Ascending aorta (tissue), 2 donors: ENCODE results near the gene MMP14. TPM values are rescaled to one million over a fixed set of nuclear protein-coding genes. Genes with fewer than 3 reads are reported as not detected.

Experiments used
- DNase-seq, 2 donors: peaks; one replicate each; pipeline ENCODE4 v3.0.0-alpha.2; 2019; ENCODE audit warnings: low spot score in 2 of 2
- H3K27ac ChIP-seq, 2 donors: fragments of 200-600 bp; sonication (generic); one replicate each; pipeline ENCODE4 v1.5.1; 2016 to 2017; ENCODE audit warnings: mild to moderate bottlenecking in 1 of 2
- H3K27me3 ChIP-seq: fragments of 200-600 bp; sonication (generic); one replicate; pipeline ENCODE4 v1.5.1; 2017
- H3K36me3 ChIP-seq, 2 donors: fragments of 200-600 bp; sonication (generic); one replicate each; pipeline ENCODE4 v1.5.1; 2016
- H3K4me1 ChIP-seq, 2 donors: fragments of 200-600 bp; sonication (generic); one replicate each; pipeline ENCODE4 v1.5.1; 2016 to 2017; ENCODE audit warnings: mild to moderate bottlenecking in 1 of 2
- H3K4me3 ChIP-seq, 2 donors: fragments of 200-600 bp; sonication (generic); one replicate each; pipeline ENCODE4 v1.5.1; 2016 to 2017; ENCODE audit warnings: mild to moderate bottlenecking in 1 of 2
- H3K9me3 ChIP-seq, 2 donors: fragments of 200-600 bp; sonication (generic); one replicate each; pipeline ENCODE4 v1.5.1; 2016
- intact Hi-C: fragments of 100-400 bp; cut with DNase I; formaldehyde crosslinking; loops from one replicate; pipeline ENCODE4 v1.15.1; 2023
- total RNA-seq: library from RNA; depleted of rRNA; stranded (reverse); fragments of >200 nt; gene quantifications from one replicate; pipeline ENCODE4 v1.1.0, GENCODE V29; 2016
- TF ChIP-seq, protein P1 (sequence below), 3 experiments: fragments of 200-600 bp in 2 of 3; fragments of 450-650 bp in 1 of 3; sonication (generic) in 2 of 3; IDR thresholded peaks; one replicate each; pipeline ENCODE4 v1.5.1; 2016 to 2019; ENCODE audit warnings: antibody characterized with exemption in 3 of 3, mild to moderate bottlenecking in 1 of 3, moderate library complexity in 1 of 3

MMP14 gene
- total RNA-seq, 1 donor from 2014 or later = 178 TPM

DNA sequence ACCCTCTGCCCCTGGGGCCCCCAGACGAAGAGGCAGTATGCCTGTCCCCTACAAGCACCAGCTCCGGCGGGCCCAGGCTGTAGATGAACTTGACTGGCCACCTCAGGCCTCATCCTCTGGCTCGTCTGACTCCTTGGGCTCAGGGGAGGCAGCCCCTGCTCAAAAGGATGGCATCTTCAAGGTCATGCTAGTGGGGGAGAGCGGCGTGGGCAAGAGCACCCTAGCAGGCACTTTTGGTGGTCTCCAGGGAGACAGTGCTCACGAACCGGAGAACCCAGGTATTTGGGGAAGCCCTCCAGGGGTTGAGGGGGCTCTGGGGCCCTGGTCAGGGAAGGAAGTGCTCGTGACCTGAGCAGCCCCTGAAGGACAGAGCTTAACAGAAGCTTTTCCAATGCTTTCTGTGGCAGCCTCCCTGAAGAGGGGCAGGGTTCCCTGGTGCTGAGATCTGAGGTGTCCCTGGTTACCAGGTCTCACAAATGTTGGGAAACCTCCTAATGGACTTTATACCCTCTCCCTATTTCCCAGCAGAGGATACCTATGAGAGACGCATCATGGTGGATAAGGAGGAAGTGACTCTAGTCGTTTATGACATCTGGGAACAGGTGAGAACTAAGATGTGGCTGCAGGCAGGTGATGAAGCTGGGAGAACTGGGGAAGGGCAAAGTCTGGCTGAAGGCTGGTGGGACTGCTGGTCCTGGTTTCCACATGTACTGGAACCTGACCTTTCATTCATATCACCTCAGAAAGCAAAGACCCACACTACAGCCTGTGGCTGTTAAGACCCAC, 48.5 kb downstream of the MMP14 start:
- intact Hi-C loops = no loop called here
- H3K4me3 ChIP-seq = no peak overlapping the region
- H3K4me1 ChIP-seq = peaks cover 3 to 5% of the 10 kb centered on the region in 2 donors
- no peaks in the 10 kb centered on the region for H3K9me3 ChIP-seq
- no peak overlapping the region for H3K27ac ChIP-seq
- DNase-seq = no peak
- H3K36me3 ChIP-seq = no peaks in the 10 kb centered on the region
- H3K27me3 ChIP-seq = no peaks in the 10 kb centered on the region
- TF ChIP-seq, protein P1, sequence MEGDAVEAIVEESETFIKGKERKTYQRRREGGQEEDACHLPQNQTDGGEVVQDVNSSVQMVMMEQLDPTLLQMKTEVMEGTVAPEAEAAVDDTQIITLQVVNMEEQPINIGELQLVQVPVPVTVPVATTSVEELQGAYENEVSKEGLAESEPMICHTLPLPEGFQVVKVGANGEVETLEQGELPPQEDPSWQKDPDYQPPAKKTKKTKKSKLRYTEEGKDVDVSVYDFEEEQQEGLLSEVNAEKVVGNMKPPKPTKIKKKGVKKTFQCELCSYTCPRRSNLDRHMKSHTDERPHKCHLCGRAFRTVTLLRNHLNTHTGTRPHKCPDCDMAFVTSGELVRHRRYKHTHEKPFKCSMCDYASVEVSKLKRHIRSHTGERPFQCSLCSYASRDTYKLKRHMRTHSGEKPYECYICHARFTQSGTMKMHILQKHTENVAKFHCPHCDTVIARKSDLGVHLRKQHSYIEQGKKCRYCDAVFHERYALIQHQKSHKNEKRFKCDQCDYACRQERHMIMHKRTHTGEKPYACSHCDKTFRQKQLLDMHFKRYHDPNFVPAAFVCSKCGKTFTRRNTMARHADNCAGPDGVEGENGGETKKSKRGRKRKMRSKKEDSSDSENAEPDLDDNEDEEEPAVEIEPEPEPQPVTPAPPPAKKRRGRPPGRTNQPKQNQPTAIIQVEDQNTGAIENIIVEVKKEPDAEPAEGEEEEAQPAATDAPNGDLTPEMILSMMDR (IDR thresholded peaks at IDR 0.05) = no peak

DNA sequence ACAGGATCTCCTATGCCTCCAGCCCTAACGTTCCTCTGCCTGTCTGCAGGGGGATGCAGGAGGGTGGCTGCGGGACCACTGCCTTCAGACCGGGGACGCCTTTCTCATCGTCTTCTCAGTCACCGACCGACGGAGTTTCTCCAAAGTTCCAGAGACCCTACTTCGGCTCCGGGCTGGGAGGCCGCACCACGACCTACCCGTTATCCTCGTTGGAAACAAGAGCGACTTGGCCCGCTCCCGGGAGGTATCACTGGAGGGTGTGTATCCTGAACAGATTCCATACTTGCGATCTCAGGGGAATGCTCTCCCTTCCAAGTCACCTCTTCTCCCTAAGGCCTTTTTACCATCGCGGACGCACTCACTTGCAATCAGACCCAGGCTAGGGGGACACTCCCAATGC, 49.6 kb downstream of the MMP14 start:
- intact Hi-C loops = loop anchor here (1.0 kb wide), 1 partner anchor 14 kb away; no protein-coding TSS in a partner anchor
- no peaks in the 10 kb centered on the region for H3K9me3 ChIP-seq
- no peaks in the 10 kb centered on the region for H3K27me3 ChIP-seq
- H3K36me3 ChIP-seq = no peaks in the 10 kb centered on the region
- H3K4me3 ChIP-seq = peak overlapping the region in 1 of 2 donors; percentile 68
- H3K27ac ChIP-seq = no peak overlapping the region
- peaks cover 3 to 5% of the 10 kb centered on the region in 2 donors for H3K4me1 ChIP-seq
- TF ChIP-seq, protein P1 (IDR thresholded peaks at IDR 0.05) = no peak
- no peak for DNase-seq

DNA sequence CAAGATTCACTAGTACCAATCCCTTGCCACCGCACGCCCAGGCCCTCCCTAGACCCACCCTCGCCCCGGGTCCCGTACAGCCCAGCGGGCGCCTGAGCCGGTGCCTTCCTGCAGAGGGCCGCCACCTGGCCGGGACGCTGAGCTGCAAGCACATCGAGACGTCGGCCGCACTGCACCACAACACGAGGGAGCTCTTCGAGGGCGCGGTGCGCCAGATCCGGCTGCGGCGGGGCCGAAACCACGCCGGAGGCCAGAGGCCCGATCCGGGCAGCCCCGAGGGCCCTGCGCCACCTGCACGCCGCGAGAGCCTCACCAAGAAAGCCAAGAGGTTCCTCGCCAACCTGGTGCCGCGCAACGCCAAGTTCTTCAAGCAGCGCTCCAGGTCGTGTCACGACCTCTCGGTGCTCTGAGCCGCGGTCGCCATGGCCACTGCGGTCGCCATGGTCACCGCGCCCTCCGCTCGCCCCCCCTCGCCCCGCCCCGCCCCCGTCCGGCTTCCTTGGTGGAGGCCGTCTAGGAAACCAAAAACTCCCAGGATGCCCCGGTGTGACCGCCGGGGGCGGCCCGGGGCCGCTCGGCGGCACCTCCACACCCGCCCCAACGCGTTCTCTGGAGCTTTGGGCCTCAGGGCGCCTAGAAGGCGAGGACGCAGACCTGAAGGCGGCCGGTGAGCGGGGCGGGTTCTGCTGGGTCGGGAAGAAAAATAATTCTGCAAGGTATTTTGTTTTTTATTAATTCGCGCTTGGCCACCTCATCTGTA, 50.3 kb downstream of the MMP14 start:
- Histone ChIP-seq H3K27ac (peak overlapping the region; percentile 22 to 59), H3K9me3 (no peaks in the 10 kb centered on the region), H3K36me3 (no peaks in the 10 kb centered on the region), H3K4me1 (peaks cover 3 to 5% of the 10 kb centered on the region in 2 donors), H3K4me3 (peak overlapping the region; percentile 53 to 68), H3K27me3 (no peaks in the 10 kb centered on the region)
- peak in 1 of 2 donors; percentile 88 for DNase-seq
- TF ChIP-seq, protein P1 (IDR thresholded peaks at IDR 0.05) = no peak
- intact Hi-C loops = loop anchor here (1.0 kb wide), 1 partner anchor 14 kb away; no protein-coding TSS in a partner anchor

DNA sequence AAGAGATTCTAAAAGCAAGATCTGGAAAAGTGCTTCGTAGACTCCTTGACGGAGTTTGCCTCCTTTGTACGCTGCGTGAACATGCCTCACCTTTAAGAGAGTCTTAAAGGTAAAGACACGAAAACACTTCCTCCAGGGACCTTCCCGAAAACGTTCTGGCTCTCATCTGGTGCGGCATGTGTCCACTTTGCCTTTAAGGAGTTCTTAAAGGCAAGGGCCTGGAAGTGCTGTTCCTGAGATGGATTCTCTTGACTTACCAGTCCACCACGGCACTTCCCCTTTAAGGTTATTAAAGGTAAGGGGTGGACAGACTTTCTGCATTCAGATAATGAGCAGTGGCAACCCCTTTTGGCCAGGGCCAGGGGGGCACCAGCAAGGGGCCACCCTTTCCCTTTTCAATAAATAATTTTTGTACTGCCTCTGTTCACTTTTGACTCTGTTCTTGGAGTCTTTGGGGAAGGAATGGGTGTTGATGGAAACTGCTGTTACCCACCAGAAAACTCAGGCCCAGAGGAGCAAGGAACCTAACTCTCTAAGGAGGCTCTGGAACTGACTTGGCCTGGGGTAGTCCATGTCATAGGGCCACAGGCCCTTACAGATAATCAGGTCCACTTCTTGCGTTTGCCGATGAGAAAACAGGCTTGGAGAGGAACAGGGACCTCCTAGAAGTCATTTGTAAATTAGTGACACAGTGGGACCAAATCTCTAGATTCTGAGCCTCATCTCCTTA, 51.0 kb downstream of the MMP14 start:
- H3K36me3 ChIP-seq = no peaks in the 10 kb centered on the region
- H3K9me3 ChIP-seq = no peaks in the 10 kb centered on the region
- H3K4me3 ChIP-seq = peak overlapping the region; percentile 53 to 68
- intact Hi-C loops = no loop called here
- H3K27ac ChIP-seq = peak overlapping the region; percentile 22 to 59
- H3K4me1 ChIP-seq = peaks cover 3 to 5% of the 10 kb centered on the region in 2 donors
- DNase-seq = peak in 1 of 2 donors; percentile 80
- TF ChIP-seq, protein P1 (IDR thresholded peaks at IDR 0.05) = no peak
- no peaks in the 10 kb centered on the region for H3K27me3 ChIP-seq

DNA sequence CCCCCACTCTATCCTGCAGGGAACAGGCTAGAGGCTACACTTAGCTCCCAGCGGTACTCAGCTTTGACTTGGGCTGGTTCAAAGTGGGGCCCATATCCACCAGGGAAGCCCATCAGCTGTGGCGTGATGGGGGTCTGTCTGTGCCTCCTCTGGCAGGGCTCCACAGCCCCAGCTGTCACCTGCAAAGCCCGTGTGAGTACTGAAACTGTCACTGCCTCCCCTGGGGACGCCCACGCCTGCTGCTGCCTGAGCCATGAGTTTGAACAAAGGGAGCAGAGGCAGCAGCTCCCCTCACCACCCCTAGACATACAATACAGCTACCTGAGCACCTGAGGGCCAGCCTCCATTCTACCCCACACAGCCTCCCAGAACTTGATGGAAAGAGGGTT, 51.6 kb downstream of the MMP14 start:
- Histone ChIP-seq H3K36me3 (no peaks in the 10 kb centered on the region), H3K4me1 (peaks cover 3 to 5% of the 10 kb centered on the region in 2 donors), H3K27me3 (no peaks in the 10 kb centered on the region), H3K9me3 (no peaks in the 10 kb centered on the region), H3K4me3 (peak overlapping the region; percentile 53 to 68), H3K27ac (no peak overlapping the region)
- intact Hi-C loops = no loop called here
- TF ChIP-seq, protein P1 (IDR thresholded peaks at IDR 0.05) = no peak
- DNase-seq = no peak
